SU-DHL-6 (cell line): Measurements from ENCODE around the gene NFIX.

Source experiments
- H2AFZ ChIP-seq: fragments of 200-600 bp; sonication (generic); 2 replicates; pipeline ENCODE4 v1.6.1; 2014; ENCODE audit warnings: low read depth, mild to moderate bottlenecking, moderate library complexity, mixed read lengths, antibody characterized with exemption, low read length; ENCODE audit not compliant: severe bottlenecking
- H3F3A ChIP-seq: fragments of 200-600 bp; shearing (Covaris generic); 2 replicates; pipeline ENCODE4 v1.6.0; 2016; ENCODE audit warnings: antibody characterized with exemption, mild to moderate bottlenecking; ENCODE audit not compliant: insufficient read depth
- H3K27ac ChIP-seq: fragments of 200-600 bp; sonication (generic); 2 replicates; pipeline ENCODE4 v1.5.1; 2016; ENCODE audit warnings: low read depth, mild to moderate bottlenecking, low read length, moderate library complexity, mixed read lengths
- H3K27me3 ChIP-seq: fragments of 200-600 bp; sonication (generic), shearing (Covaris generic); 2 replicates; pipeline ENCODE4 v1.6.0; 2014; ENCODE audit warnings: mild to moderate bottlenecking, low read length
- H3K36me3 ChIP-seq: fragments of 200-600 bp; sonication (generic); 2 replicates; pipeline ENCODE4 v1.6.1; 2014; ENCODE audit warnings: mild to moderate bottlenecking, low read length, mixed read lengths
- H3K4me2 ChIP-seq: fragments of 300-600, 200-600 bp; shearing (Covaris generic), sonication (generic); 2 replicates; pipeline ENCODE4 v1.6.0; 2014; ENCODE audit warnings: low read length, low read depth, mild to moderate bottlenecking; ENCODE audit not compliant: poor library complexity, severe bottlenecking
- H3K4me3 ChIP-seq: fragments of 200-600 bp; sonication (generic); 2 replicates; pipeline ENCODE4 v1.5.1; 2014; ENCODE audit warnings: antibody characterized with exemption, low read length, mild to moderate bottlenecking, mixed read lengths; ENCODE audit not compliant: insufficient read depth, poor library complexity, severe bottlenecking
- H3K79me2 ChIP-seq: fragments of 200-600 bp; sonication (generic); 2 replicates; pipeline ENCODE4 v1.6.1; 2014; ENCODE audit warnings: mild to moderate bottlenecking, low read length, moderate library complexity; ENCODE audit not compliant: insufficient read depth
- H3K9ac ChIP-seq: fragments of 200-600 bp; sonication (generic); 2 replicates; pipeline ENCODE4 v1.7.0; 2014; ENCODE audit warnings: mild to moderate bottlenecking, low read length
- H3K9me2 ChIP-seq: fragments of 200-600 bp; sonication (generic); replicated peaks from 2 replicates; pipeline ENCODE4 v1.6.1; 2014; ENCODE audit warnings: low read length; ENCODE audit not compliant: insufficient read depth
- H3K9me3 ChIP-seq: fragments of 200-600 bp; sonication (generic); 2 replicates; pipeline ENCODE4 v1.6.1; 2014; ENCODE audit warnings: low read length, mixed read lengths; ENCODE audit not compliant: insufficient read depth
- H4K20me1 ChIP-seq: fragments of 200-600 bp; sonication (generic); 2 replicates; pipeline ENCODE4 v1.6.1; 2014; ENCODE audit warnings: low read depth, mild to moderate bottlenecking, antibody characterized with exemption, low read length, moderate library complexity, mixed read lengths
- EZH2phosphoT487 ChIP-seq: fragments of 200-600 bp; sonication (generic), shearing (Covaris generic); conservative IDR thresholded peaks from 2 replicates; pipeline ENCODE4 v1.6.1; 2018; ENCODE audit warnings: mild to moderate bottlenecking, antibody characterized with exemption, low read length, moderate library complexity, mixed read lengths
- TF ChIP-seq, protein P1 (sequence below): fragments of 200-600 bp; sonication (generic); IDR thresholded peaks from one replicate; pipeline ENCODE4 v1.5.1; 2017; ENCODE audit warnings: antibody characterized with exemption, mild to moderate bottlenecking, low read length, moderate library complexity; ENCODE audit not compliant: insufficient read depth, poor library complexity, severe bottlenecking

Gene NFIX

DNA sequence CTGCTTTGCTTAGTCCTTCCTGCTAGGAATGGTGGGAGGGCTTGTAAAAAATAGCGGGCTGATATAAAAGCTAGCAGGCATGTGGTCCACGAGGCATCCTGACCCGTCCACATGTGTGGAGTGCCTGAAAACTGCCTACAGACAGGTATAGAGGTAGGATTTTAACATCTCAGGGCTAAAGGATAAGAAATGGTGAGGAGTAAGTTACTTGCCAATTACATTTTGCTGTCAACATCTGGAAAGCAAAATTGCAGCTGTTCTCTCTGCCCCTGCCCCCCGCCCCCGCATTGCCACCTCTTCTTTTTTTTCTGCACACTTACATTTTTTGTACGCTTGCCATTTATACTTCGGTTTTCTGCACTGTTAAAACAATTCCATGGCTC, 21.0 kb downstream of the NFIX start:
- Histone ChIP-seq H3K4me2 (no peak overlapping the region), H3K36me3 (no peaks in the 10 kb centered on the region), H3K9ac (no peak overlapping the region), H3K79me2 (no peaks in the 10 kb centered on the region), H3K27me3 (no peaks in the 10 kb centered on the region), H3K9me2 (no peaks in the 10 kb centered on the region), H4K20me1 (no peaks in the 10 kb centered on the region), H3K9me3 (no peaks in the 10 kb centered on the region), H3K4me3 (no peak overlapping the region), H2AFZ (no peak overlapping the region), H3F3A (no peaks in the 10 kb centered on the region), H3K27ac (no peak overlapping the region)
- TF ChIP-seq EZH2phosphoT487: no peak
- TF ChIP-seq, protein P1, sequence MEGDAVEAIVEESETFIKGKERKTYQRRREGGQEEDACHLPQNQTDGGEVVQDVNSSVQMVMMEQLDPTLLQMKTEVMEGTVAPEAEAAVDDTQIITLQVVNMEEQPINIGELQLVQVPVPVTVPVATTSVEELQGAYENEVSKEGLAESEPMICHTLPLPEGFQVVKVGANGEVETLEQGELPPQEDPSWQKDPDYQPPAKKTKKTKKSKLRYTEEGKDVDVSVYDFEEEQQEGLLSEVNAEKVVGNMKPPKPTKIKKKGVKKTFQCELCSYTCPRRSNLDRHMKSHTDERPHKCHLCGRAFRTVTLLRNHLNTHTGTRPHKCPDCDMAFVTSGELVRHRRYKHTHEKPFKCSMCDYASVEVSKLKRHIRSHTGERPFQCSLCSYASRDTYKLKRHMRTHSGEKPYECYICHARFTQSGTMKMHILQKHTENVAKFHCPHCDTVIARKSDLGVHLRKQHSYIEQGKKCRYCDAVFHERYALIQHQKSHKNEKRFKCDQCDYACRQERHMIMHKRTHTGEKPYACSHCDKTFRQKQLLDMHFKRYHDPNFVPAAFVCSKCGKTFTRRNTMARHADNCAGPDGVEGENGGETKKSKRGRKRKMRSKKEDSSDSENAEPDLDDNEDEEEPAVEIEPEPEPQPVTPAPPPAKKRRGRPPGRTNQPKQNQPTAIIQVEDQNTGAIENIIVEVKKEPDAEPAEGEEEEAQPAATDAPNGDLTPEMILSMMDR: no peak

GRCh38 chr19:13016628-13017305, 21.5 kb downstream of the NFIX start:
- H3K4me2 ChIP-seq: no peak overlapping the region

GRCh38 chr19:13017306-13018034, 22.2 kb downstream of the NFIX start:
- Histone ChIP-seq H3K4me2 (no peak overlapping the region), H3K27ac (no peak overlapping the region), H3K9me3 (no peaks in the 10 kb centered on the region), H3K9ac (no peak overlapping the region), H3F3A (no peaks in the 10 kb centered on the region), H3K36me3 (no peaks in the 10 kb centered on the region), H3K4me3 (no peak overlapping the region), H2AFZ (no peak overlapping the region), H4K20me1 (no peaks in the 10 kb centered on the region), H3K79me2 (no peaks in the 10 kb centered on the region), H3K27me3 (no peaks in the 10 kb centered on the region), H3K9me2 (no peaks in the 10 kb centered on the region)
- TF ChIP-seq EZH2phosphoT487: no peak
- TF ChIP-seq, protein P1: no peak

More at GRCh38 chr19:13016628-13017305, 21.5 kb downstream of the NFIX start:
- Histone ChIP-seq H3K9me3 (no peaks in the 10 kb centered on the region), H3K27ac (no peak overlapping the region), H3F3A (no peaks in the 10 kb centered on the region), H2AFZ (no peak overlapping the region), H3K4me3 (no peak overlapping the region), H4K20me1 (no peaks in the 10 kb centered on the region), H3K79me2 (no peaks in the 10 kb centered on the region), H3K27me3 (no peaks in the 10 kb centered on the region), H3K9me2 (no peaks in the 10 kb centered on the region), H3K36me3 (no peaks in the 10 kb centered on the region), H3K9ac (no peak overlapping the region)
- no peak for TF ChIP-seq EZH2phosphoT487
- TF ChIP-seq, protein P1: no peak
